Measurements from ENCODE around the gene UCHL5. TPM values are rescaled to one million over a fixed set of nuclear protein-coding genes. Genes with fewer than 3 reads are reported as not detected.

The UCHL5 gene
- 25.3 and 28.5 TPM in 2 replicates for total RNA-seq
- long read RNA-seq, transcript UCHL5-205 (11 exons, 1,815 nt), result major isoform, 8 of 33 reads
- long read RNA-seq, partial matches to known transcripts, result 4 of 33 reads
- long read RNA-seq, other reads (novel, unspliced or antisense), result 16 of 33 reads

GRCh38 chr1:193059282-193060114 lies at the start of gene UCHL5, which contains the start of gene RO60:
TSS of gene UCHL5 (minus strand) at chr1:193059360. CDS start at chr1:193059260, 100 bp downstream.
TSS of gene RO60 (plus strand) at chr1:193059612. CDS start at chr1:193069055, 9,443 bp downstream.
- Mint-ChIP-seq H3K4me1 (ENCODE audit: low read depth) (peaks cover 22% of the 10 kb centered on the region), H3K27ac (peak within 1 kb of the TSS; percentile 98), H3K27me3 (no peaks in the 10 kb centered on the region), H3K4me3 (ENCODE audit: low read depth) (peak within 1 kb of the TSS; percentile 99), H3K36me3 (ENCODE audit: insufficient read depth) (peaks cover 5% of the 10 kb centered on the region), H3K9me3 (ENCODE audit: low read depth) (no peaks in the 10 kb centered on the region)
- DNase-seq (ENCODE audit: low spot score, unreplicated experiment), result peak; percentile 84
- no peak for TF ChIP-seq CTCF (IDR thresholded peaks at IDR 0.05; ENCODE audit: unreplicated experiment)

- no peak overlapping the region for H3K4me3 Mint-ChIP-seq (ENCODE audit: low read depth)
- H3K36me3 Mint-ChIP-seq (ENCODE audit: insufficient read depth), result no peaks in the 10 kb centered on the region
- no peak for DNase-seq (ENCODE audit: low spot score, unreplicated experiment)
- H3K9me3 Mint-ChIP-seq (ENCODE audit: low read depth), result no peaks in the 10 kb centered on the region
- peak overlapping the region; percentile 41 for H3K27ac Mint-ChIP-seq
- peaks cover 2% of the 10 kb centered on the region for H3K27me3 Mint-ChIP-seq
- no peak for TF ChIP-seq CTCF (IDR thresholded peaks at IDR 0.05; ENCODE audit: unreplicated experiment)
- H3K4me1 Mint-ChIP-seq (ENCODE audit: low read depth), result peaks cover 12% of the 10 kb centered on the region
Observed at GRCh38 chr1:193108471-193108870, 49.3 kb upstream of the UCHL5 start.

- Mint-ChIP-seq H3K9me3 (ENCODE audit: low read depth) (no peaks in the 10 kb centered on the region), H3K27ac (peak overlapping the region; percentile 90), H3K4me1 (ENCODE audit: low read depth) (peaks cover 6% of the 10 kb centered on the region), H3K36me3 (ENCODE audit: insufficient read depth) (no peaks in the 10 kb centered on the region), H3K4me3 (ENCODE audit: low read depth) (peak overlapping the region; percentile 87), H3K27me3 (peaks cover 8% of the 10 kb centered on the region)
- no peak for TF ChIP-seq CTCF (IDR thresholded peaks at IDR 0.05; ENCODE audit: unreplicated experiment)
- no peak for DNase-seq (ENCODE audit: low spot score, unreplicated experiment)
Observed at GRCh38 chr1:193105821-193106177, 46.6 kb upstream of the UCHL5 start.

- Mint-ChIP-seq H3K27ac (peak within 1 kb of the TSS; percentile 91), H3K4me1 (ENCODE audit: low read depth) (peaks cover 6% of the 10 kb centered on the region), H3K4me3 (ENCODE audit: low read depth) (peak within 1 kb of the TSS; percentile 87), H3K27me3 (peaks cover 8% of the 10 kb centered on the region), H3K36me3 (ENCODE audit: insufficient read depth) (no peaks in the 10 kb centered on the region), H3K9me3 (ENCODE audit: low read depth) (no peaks in the 10 kb centered on the region)
- DNase-seq (ENCODE audit: low spot score, unreplicated experiment), result peak; percentile 73
- TF ChIP-seq CTCF (IDR thresholded peaks at IDR 0.05; ENCODE audit: unreplicated experiment), result peak; percentile 17
Observed at GRCh38 chr1:193104907-193105820, 46.0 kb upstream of the UCHL5 start, which contains the start of gene GLRX2. TSS of gene GLRX2 (minus strand) at chr1:193105414. CDS start at chr1:193105382, 32 bp downstream.

GRCh38 chr1:193104502-193104906 lies 45.3 kb upstream of the UCHL5 start:
- Mint-ChIP-seq H3K4me3 (ENCODE audit: low read depth) (peak overlapping the region; percentile 87), H3K27ac (peak overlapping the region; percentile 91), H3K9me3 (ENCODE audit: low read depth) (no peaks in the 10 kb centered on the region), H3K4me1 (ENCODE audit: low read depth) (peaks cover 6% of the 10 kb centered on the region), H3K27me3 (peaks cover 8% of the 10 kb centered on the region), H3K36me3 (ENCODE audit: insufficient read depth) (no peaks in the 10 kb centered on the region)
- TF ChIP-seq CTCF (IDR thresholded peaks at IDR 0.05; ENCODE audit: unreplicated experiment), result no peak
- no peak for DNase-seq (ENCODE audit: low spot score, unreplicated experiment)
